ENCODE data around the gene KIAA1549.

KIAA1549 gene

DNA sequence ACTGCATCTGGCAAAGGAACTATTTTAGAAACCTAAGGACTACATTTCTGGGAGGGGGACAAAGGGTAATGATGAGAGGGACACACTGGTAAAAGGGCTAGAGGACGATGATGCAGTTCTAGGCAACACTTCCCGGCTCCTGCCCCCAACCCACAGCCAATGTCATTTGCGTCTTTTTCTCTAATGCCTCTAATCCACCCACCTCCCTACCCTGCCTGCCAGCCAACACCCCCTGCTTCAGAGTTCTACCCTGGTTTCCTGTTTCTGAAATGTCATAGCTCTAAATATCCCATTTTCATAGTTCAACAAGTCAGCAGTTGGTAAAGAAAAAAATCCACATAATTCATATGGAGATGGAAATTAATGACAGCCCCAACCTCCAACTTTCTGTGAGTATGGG lies 79.0 kb downstream of the KIAA1549 start:
- DNase-seq: no peak

GRCh38 chr7:138900035-138900828 lies 81.0 kb downstream of the KIAA1549 start:
- no peak for DNase-seq

DNA sequence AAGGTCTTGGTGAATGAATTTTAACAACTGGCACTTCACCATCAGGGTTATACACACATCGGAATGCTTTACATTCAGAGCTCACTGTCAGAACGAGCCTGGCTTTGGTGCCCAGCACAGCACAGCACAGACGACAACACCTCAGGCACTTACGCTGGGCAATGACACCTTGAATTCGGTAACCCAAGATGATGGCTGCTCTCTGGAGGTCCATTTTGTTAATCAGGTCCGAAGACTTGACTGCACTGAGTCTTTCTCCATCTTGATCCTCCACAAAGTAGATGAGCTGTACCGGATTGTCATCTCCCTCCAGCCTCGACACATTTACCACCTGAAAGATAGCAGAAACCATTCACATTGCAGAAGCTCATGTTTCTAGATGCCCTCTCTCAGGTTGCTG lies 82.4 kb downstream of the KIAA1549 start:
- DNase-seq: no peak

GRCh38 chr7:138898255-138898654 lies 82.9 kb downstream of the KIAA1549 start:
- no peak for DNase-seq

DNA sequence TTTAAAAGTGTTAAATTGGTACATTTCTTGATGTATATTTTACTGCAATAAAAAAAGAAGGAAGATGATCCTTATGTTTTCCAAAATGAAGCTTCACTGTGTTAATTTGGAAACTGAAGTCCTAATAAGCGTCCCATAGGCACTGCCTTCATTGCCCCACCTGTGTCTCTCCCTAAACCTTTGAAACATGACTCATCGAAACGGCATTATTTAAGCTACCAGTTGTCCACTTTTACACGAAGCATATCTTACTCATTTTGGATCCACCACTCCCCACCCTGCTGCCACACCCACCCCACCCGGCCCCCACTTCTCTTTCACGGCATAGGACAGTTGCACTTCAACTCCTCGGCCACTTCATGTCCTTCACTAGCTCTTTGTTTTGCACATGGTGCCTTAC lies 85.5 kb downstream of the KIAA1549 start:
- DNase-seq: no peak

DNA sequence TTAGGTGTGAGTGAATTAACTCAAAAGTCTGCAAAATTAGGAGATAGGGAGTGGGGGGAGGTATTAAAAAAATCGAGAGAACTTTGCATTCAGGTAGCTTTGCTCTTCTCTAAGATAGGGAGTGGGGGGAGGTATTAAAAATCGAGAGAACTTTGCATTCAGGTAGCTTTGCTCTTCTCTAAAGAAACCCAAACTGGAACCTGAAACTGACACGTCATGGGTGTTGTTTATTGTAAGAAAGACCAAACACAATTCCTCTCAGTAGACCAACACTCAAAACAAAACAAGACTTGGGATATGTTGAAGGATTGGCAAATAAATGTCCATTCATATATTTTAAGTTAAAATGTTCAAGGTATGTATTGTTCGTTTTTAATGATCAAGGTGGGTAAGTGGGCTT lies 87.9 kb downstream of the KIAA1549 start:
- DNase-seq: no peak

DNA sequence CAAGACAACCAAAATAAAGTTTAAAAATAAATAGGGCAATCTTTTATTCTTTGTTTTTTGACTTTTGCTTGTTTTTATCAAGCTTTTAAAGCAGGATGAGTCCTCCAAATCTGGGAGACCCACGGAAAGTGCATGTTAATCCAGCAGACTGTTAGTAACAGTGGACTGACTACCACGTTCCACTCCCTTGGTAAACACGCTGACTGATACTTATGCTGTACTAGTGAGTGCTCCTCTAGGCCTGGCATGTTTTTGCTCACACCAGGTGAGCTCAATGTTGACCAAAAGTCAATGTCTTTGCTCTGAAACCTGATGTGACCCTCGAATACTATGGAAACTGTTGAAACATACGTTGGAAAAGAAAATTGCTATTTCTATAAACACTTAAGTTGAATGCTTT lies 88.4 kb downstream of the KIAA1549 start:
- DNase-seq: no peak

GRCh38 chr7:138892006-138892630 lies 89.1 kb downstream of the KIAA1549 start:
- DNase-seq: no peak

GRCh38 chr7:138891446-138891810 lies 89.8 kb downstream of the KIAA1549 start:
- DNase-seq: no peak

DNA sequence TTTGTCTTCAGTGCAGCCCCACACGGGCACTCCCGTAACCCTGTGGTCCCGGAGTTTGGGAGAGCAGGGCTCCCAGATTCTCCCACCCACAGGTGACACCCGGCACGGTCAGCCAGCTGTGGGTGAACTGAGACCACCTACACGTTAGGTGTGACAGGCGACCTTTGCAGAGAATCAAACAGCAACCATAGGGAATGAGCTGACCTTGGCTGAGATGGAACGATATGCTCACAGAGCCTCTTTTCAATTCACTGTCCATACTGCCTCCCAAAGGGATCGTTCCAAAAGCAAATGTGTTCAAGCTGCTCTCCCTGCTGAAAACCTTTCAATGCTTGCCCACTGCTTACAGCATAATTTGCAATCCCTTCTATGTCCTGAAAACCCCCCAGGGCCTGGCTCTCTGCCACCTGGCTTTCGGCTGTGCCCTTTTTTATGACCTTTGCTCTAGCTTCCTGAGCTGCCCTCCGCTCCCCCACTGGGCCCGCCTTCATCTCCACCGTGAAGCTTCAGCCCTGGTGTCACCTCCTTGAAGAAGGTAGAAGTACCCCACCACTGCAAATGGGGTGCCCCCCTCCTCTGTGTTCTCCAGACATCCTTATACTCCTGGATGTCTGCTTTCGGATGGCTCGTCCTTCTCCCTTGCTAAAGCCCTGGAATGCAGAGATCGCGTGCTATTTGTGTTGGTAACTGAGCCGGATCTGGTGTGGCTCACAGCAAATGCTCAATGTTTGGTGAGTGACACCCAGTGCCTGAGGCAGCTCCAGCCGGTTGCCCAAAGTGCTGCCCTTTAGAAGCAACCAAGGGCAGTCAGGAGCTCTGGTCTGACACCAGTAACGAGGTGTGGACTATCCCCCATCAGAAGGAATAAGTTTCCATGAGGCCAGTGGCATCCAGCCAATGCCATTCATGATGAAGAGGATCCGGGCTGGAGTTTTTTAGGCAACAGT lies 90.4 kb downstream of the KIAA1549 start:
- DNase-seq: no peak

- DNase-seq: no peak
Observed at GRCh38 chr7:138889582-138890498, 91.3 kb downstream of the KIAA1549 start.

DNA sequence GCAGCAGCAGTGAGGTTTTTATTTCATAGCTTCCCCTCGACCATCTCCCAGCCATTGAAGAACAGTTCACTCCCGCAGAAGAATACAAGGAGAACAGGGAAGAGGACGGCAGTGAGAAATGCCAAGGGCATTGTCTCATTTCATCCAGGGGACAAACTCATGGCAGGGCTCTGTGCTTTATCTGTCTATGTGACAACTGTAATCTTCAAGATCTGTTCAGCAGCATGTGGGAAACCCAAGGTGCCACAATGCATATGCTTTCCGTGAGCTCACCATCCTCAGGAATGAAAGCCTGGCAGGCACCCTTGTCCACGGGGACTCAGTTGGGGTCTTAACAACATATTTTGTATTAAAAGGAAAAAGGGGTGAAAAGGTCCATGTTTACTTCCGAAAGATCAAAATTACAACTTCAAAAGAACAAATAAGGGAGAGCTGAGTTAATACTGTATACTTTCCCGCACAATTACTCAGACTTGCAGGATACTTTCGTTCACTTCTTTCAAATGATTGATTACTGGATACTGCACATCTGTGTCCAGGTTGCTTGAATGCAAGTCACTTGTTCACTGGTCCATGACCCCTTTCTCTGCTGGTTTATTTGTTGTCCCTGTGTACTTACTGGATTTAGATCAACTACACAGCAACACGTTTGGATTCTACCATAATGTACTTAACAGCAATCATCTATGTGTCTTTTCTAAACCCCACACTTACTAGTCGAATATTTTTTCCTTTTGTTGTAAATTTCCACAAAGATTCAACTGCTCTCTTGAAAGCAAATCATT lies 93.1 kb downstream of the KIAA1549 start:
- DNase-seq: no peak

- no peak for DNase-seq
Observed at GRCh38 chr7:138887085-138887710, 94.0 kb downstream of the KIAA1549 start.

- no peak for DNase-seq
Observed at GRCh38 chr7:138886501-138886917, 94.7 kb downstream of the KIAA1549 start.

GRCh38 chr7:138885383-138886147 lies 95.6 kb downstream of the KIAA1549 start:
- no peak for DNase-seq

- DNase-seq: no peak
Observed at GRCh38 chr7:138882249-138882648, 98.9 kb downstream of the KIAA1549 start.

DNA sequence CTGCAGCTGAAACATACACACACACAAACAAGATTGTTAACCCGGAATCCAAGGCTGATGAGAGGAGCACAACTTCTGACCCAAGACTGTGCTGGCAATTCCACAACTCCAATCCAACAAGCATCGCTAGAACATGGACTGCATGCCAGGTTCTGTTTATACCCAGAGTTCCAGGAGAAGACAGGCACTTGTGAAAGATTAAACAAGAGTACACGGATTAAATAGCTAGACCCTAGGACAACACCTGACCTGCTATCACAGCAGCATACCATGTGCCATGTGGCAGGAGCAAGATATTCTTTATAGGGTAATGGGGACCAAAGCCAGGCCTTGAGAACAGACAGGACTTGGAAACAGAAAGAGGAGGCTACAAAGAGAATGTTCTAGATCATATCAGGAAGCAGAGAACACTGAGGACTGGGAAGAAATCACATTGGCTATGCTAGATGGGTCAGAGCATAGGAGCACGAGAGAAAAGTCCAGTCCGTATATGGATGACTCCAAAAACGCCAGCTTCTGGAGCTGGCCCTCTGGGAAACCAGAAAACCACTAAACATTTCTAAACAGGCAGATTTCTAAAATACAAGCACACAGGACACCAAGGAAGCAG lies 99.5 kb downstream of the KIAA1549 start:
- DNase-seq: no peak

GRCh38 chr7:138880881-138881578 lies 100.2 kb downstream of the KIAA1549 start:
- no peak for DNase-seq

- no peak for DNase-seq
Observed at GRCh38 chr7:138879356-138879755, 101.8 kb downstream of the KIAA1549 start.
